ENCODE measurements around the gene EPB41L1.

Gene EPB41L1

DNA sequence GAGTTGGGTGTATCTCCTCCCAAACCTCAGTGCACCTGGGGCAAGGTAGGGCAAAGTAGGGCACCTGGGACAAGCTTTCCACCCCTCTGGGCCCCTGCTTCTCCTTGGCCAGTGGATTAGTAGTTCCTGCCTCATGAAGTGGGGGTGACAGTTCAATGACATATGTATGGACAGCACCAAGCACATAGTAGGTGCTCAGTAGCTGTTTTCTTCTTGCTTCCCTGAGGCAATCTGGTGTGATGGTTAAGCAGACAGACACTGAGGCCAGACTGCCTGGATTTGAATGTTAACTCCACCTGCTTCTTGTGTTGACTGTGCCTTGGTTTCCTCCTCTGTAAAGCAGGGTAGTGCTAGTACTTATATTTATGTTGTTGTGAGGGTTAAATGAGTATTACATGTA, 25.8 kb downstream of the EPB41L1 start:
- no peak for DNase-seq (ENCODE audit: low read depth, low spot score)
- H3K4me3 ChIP-seq (ENCODE audit: low read length): no peak overlapping the region

DNA sequence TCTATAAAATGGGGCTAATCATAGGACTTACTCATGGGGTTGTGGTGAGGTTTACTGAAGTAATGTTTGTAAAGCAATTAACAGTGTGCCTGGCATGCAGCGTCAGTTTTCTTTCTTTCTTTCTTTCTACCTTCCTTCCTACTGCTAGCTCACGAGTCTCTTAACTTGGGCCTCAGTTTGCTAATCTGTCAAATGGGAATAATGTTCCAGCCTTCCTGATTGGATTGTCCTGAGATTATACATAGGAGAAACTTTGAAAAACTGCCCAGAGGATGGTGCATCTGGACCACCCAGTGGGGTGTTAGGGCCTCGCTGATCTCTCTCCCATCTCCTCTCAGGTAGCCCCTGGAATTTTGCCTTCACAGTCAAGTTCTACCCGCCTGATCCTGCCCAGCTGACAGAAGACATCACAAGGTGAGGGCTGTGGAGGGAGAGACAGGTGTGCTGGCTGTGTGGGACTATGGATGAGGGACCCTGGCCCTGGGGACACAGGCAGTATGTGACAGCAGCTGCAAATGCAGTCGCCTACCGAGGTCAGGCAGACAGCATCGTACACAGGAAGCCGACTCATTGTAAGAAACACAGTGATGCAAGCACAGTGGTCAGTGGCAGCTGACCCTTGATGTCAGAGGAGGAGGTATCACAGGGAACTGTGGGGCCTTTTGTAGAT, 27.5 kb downstream of the EPB41L1 start:
- H3K4me3 ChIP-seq (ENCODE audit: low read length): no peak overlapping the region
- no peak for DNase-seq (ENCODE audit: low read depth, low spot score)

DNA sequence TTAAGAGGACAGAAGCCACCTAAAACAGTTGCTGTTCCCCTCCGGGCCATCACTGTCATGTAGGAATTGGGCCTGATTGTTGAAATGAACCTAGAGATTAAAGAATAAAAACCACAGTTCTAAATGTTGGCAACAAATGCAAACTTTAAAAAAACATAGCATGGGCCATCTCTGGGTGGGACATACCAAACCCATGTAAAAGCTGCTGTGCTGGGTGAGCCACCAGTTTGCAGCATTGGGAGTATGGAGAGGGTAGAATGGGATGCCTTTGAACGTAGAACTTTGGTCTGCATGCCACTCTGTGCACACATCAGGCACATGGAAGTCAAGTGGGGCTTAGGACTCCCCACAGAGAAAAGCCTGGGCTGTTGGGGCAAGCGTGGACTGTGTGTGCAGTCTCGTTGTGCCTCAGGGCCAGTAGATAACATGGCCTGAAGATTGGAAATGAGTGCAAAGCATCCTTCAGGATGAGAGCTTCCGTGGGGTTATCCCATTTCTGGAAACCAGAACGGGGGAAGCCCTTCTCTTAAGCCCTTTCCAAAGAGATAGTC, 28.1 kb downstream of the EPB41L1 start:
- no peak overlapping the region for H3K4me3 ChIP-seq (ENCODE audit: low read length)
- no peak for DNase-seq (ENCODE audit: low read depth, low spot score)

DNA sequence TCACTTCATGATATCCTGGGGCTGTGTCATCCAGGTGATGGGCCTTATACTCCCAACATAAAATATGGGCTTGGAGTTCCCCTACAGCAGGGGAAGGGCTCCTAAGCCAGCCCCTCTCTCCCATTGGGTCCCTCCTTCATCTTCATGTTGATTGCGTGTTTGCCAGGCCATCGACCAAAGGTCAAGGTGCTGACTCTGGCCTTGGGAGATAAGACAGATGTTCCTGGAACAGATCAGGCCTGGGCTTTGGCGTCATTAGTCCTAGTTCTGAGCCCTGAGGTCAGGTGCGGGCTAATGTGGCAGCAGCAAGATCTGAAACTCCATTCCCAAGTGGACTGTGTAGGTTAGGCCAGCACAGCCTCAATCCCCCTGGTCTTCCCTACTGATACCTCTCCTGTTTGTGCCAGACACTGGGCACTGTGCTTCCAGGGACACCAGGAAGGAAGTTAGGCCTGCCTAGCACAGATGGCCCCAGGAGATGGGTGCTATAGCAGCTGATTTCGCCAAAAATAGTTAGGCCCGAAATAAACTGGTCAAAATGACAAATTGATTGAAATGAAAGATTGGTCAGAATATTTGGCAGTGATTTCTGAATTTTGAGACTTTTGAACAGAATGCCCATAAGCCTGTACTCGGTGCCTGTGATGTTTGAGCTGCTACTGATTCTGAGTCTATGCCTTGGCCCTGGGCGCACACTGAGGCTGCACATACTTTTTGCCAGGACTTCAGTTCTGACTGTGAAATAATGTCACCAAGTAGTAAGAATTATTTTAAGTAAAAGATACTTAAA, 28.8 kb downstream of the EPB41L1 start:
- no peak for DNase-seq (ENCODE audit: low read depth, low spot score)
- H3K4me3 ChIP-seq (ENCODE audit: low read length): no peak overlapping the region

DNA sequence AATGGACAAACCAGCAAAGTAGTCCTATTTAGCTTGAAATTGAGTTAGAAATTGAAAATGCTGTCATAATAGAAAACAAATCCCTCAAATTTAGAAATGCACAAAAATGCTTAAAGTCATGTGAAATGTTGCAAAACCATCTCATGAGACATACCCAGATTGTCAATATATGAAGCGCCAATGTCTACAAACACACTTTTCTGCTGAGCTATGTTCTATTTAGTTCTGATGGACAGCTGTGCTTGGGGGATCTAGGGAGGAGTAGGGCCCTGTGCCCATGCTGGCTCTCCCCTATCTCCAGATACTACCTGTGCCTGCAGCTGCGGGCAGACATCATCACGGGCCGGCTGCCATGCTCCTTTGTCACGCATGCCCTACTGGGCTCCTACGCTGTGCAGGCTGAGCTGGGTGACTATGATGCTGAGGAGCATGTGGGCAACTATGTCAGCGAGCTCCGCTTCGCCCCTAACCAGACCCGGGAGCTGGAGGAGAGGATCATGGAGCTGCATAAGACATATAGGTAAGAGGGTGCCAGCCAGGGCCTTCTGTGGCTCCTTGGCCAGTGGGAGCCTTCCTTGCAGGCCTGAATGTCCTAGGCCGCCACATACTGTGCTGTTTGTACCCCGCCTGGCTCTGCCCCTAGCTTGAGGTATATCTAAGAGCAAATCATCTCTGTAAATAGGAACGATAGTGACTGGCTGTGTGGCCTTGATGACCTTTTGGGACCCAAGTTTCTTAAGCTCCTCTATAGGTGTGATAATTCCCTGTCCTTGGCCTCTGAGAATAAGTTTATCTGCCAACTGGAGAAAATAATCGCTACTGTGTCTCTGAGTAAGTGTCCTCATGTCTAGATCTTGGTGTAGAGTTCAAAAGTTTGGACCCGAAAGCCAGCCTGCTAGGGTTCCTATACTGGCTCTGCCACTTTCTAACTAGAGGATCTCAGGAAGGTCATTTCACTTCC, 30.6 kb downstream of the EPB41L1 start:
- no peak overlapping the region for H3K4me3 ChIP-seq (ENCODE audit: low read length)
- DNase-seq (ENCODE audit: low read depth, low spot score): no peak

DNA sequence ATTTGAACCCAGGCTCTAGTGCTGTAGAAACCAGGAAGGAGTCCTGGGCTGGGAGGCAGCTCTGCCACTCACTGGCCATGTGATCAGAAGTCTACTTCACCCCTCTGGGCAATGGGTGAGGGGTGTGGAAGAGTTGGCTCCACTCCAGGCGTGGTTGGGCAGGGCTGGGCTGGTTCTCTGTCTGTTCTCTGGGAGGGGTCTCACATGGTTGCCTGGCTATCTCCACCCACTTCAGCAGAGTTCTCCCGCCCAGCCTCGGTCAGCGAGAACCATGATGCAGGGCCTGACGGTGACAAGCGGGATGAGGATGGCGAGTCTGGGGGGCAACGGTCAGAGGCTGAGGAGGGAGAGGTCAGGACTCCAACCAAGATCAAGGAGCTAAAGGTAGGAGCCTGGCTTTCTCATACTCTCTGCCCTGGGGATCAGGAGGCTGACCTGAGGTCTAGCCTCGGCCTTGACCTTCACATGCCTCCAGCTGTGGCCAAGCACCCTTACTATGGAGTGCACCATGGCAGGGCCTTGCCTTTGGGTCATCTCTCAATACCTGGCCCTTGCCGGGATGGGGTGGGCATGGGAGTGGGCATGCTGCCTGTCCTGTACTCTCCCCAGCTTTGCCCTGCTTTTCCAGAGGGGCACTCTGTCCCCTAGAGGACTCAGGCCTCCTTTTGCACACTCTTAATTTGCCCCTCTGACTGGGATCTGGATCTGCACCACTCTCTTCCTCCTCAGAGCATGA, 39.6 kb downstream of the EPB41L1 start:
- DNase-seq (ENCODE audit: low read depth, low spot score): no peak
- no peak overlapping the region for H3K4me3 ChIP-seq (ENCODE audit: low read length)

DNA sequence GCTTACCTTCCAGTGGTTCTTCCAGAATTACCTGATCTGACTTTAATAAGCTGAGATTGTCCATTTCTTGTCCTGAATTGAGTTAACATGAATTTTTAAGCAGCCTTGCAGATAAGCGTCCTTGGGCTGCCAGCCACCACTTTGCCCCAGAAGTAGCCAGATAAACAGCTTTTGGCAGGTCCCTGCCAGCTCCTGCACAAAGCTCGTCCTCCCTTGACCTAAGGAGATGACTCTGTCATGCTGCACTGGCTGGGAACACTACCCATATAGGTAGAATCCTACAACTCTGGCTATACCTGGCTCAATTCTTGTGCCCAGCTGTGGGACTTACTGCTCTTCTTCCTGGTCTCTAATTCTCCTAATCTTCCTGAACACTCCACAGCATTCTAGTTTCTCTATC, 42.1 kb downstream of the EPB41L1 start:
- DNase-seq (ENCODE audit: low read depth, low spot score): no peak
- no peak overlapping the region for H3K4me3 ChIP-seq (ENCODE audit: low read length)

DNA sequence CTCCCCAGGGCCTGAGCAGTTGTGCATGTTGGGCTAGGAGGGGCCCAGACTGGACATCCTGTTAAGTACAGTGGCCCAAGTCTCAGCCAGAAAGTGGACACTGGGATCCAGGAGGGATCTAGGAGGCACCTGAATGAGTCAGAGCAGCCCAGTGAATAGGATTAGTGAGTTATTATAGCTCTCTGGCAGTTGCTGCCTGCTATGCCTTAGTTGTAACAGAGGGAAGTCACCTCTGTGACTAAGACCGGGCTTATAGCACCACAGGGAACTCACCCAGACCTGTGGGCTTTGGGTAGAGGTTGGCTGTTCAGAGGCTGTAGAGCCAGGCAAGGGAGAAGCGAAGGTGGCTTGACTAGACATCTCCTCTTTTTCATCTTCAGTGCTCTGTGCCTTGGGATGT, 42.7 kb downstream of the EPB41L1 start:
- H3K4me3 ChIP-seq (ENCODE audit: low read length): no peak overlapping the region
- no peak for DNase-seq (ENCODE audit: low read depth, low spot score)

DNA sequence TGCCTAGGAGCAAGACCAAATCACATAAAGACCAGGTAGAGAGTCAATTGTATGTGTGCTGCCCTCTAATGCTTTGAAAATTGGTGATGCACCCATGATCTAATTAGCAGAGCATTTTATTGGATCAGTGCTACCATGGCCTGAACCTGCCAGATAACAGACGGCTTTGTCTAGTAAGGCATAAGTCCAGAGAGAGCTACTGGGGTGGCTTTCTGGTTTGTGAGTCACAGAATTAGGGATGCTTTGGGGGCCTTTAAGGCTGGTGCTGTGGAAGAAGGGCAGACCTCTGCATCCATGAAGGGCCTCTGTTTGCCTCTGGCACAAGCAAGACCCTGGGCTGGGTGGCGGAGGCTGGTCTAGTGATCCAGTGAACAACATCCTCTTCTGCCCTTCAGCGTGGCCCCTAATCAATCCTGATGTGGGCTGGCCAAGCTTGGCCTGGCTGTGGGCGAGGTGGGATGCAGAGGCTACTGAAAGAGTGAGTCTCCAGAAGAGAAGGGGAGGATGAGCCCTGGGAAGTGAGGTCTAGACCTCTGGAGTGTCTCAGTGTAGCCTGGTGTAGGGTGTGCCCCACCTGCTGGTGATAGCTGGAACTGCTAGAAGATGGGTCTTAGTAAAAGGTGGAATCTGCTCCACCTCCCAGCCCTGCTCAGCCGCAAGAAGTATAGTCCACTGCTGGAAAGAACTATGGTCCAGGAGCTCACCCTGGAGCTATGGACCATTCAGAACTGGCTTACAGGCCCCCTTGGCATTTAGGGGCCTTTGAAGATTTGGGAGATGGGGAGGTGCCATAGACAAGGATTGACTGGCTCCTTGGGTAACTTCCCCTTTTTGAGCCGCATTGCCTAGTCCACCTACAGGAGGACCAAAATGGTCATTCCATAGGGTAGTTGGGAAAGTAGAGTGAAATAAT, 45.1 kb downstream of the EPB41L1 start:
- no peak overlapping the region for H3K4me3 ChIP-seq (ENCODE audit: low read length)
- DNase-seq (ENCODE audit: low read depth, low spot score): peak; percentile 63

DNA sequence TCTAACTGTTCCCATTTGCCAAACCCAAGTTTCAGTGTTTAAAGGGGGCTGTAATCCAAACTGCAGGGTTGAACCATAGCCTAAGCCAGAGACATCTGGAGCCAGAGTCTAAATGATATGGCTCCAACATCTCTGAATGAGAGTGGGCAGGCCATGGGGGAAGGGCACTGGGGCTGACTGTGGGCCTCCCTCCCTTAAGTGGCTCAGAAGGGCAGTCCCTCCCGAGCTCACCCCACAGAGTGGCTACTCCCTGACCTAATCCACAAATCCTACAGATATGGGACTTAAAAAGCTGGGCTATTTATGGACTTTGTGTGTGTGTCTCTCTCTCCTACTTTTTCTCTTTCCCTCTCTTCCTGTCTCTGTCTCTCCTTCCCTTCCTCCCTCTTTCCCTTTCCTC, 45.9 kb downstream of the EPB41L1 start:
- DNase-seq (ENCODE audit: low read depth, low spot score): no peak
- no peak overlapping the region for H3K4me3 ChIP-seq (ENCODE audit: low read length)

DNA sequence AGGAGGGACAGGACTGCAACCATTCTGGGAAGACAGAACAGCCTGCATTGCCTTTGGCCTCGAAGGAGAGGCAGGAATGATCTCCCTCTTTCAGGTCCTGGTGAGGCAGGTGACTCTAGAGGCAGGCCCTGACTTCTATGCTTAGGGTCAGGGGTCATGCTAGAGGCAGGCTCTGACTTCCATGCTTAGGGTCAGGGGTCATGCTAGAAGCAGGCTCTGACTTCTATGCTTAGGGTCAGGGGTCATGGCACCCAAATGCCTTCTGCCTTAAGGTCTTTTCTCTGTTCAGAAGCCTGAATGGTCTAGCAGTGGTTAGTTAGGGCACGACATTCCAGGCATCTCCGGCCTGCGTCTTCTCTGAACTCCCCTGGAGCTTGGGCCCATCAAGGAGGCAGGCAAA, 46.7 kb downstream of the EPB41L1 start:
- no peak for DNase-seq (ENCODE audit: low read depth, low spot score)
- no peak overlapping the region for H3K4me3 ChIP-seq (ENCODE audit: low read length)

DNA sequence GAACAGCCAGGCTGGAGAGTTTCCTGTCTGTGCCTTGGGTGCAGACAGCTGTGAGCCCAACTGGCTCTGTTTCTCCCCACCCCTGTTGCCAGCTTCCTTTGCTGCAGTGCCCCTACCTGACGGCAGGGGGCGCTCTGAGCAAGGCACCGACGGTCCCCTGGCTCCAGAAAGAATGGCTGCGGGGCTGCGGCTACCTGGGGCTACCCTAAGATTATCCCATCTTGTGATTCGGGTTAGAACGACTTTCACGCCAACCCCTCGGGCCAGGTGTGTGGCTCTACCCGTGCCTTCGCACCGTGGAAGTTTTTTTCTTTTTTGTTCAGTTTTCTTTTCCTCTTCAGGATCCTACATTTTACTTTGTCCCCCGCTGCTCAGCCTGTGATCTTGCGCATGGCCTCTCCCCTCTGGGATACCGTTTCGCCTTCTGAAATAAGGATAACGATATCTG, 48.4 kb downstream of the EPB41L1 start:
- DNase-seq (ENCODE audit: low read depth, low spot score): peak; percentile 44

DNA sequence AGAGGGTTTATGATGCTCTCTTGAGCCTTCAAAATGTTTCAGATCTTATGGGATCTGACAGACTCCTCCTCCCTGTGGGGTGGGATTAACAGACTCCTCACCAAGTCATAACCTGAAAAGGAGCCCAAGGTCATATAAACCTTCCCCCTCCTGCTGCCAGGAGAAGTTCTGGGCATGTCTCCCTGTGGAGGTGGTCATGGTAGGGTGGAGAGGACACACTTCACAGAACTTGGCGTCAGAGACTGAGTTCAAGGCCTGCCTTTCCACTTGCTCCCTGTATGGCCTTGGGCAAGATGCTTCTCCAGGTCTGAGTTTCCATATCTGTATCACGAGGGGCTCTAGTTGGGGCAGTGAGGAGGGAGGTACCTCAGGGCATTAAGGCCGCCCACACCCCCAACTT, 49.3 kb downstream of the EPB41L1 start:
- no peak for DNase-seq (ENCODE audit: low read depth, low spot score)
- no peak overlapping the region for H3K4me3 ChIP-seq (ENCODE audit: low read length)

More for the DNA sequence above, 48.4 kb downstream of the EPB41L1 start:
- peak overlapping the region; percentile 33 for H3K4me3 ChIP-seq (ENCODE audit: low read length)

DNA sequence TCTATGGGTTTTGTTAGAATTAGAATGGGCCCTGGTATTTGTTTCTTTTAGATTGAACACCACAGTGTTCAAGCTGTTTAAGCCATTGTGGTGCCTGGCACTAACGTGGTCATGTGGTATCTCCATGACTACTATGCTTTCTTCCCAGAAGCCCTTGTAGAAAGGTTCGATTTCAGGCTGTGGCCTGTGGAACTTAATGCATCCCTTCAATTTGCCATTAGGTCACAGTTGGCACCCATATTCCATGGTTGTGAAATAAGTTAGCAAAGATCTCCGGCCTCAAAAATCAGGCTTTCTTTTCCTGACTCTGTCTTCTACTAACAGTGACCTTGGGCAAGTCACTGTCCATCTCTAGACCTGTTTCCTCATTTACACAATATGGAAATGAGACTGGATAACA, 50.5 kb downstream of the EPB41L1 start:
- H3K4me3 ChIP-seq (ENCODE audit: low read length): no peak overlapping the region
- no peak for DNase-seq (ENCODE audit: low read depth, low spot score)

DNA sequence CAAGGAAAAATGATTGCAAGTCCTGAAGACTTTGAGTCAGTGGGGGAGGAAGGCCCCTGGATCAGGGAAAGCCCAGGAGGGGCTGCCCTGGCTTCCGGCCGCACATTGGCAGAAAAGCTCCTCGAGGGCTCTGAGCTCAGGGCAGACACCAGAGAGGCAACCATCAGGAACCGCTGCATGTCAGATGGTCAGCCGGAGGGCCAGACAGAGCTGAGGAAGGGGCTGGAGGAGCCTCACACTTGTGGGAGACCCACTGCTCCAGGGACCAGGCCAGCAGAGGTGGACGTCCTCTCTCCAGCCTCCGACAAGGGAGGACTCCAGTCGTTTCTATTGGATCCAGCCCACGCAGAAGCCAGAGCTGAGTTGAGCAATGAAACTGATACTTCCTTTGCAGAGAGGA, 51.5 kb downstream of the EPB41L1 start:
- no peak overlapping the region for H3K4me3 ChIP-seq (ENCODE audit: low read length)
- no peak for DNase-seq (ENCODE audit: low read depth, low spot score)

DNA sequence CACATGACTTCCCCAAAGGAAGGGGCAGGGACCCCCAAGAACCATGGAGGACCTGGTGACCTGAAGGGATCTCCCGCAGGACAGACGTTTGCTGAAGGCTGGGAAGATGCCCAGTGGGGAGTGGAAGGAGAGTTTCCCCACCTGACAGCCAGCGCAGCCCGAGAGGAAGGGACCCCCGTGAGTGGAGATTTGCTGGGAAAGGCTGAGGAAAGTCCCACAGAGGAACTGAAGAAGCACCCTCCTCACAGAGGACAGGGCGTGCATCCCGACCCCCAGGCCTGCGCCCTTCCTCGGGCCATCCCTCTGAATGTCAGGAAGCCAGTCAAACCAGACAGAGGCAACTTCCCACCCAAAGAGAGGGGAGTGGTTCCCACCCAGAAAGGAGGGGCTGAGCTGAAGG, 52.1 kb downstream of the EPB41L1 start:
- no peak for DNase-seq (ENCODE audit: low read depth, low spot score)
- no peak overlapping the region for H3K4me3 ChIP-seq (ENCODE audit: low read length)

DNA sequence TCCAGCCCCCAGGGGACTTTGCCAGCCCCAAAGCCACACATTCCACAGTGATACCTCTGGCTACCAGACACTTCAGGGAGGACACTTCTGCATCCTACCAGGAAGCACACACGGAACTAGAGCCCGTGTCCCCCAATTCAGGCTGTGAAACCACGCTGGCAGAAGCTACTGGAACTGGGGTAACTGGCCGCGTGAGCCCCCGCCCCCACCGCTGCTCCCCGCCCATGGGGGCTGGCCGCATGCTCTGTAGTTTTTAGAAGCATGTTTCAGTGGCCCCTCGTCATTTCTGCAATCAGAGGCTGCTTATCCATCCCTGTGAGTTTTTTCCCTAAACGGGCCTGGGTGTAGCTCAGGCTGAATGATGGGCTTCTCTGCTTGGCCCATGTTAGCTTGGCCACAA, 53.1 kb downstream of the EPB41L1 start:
- no peak for DNase-seq (ENCODE audit: low read depth, low spot score)
- no peak overlapping the region for H3K4me3 ChIP-seq (ENCODE audit: low read length)

DNA sequence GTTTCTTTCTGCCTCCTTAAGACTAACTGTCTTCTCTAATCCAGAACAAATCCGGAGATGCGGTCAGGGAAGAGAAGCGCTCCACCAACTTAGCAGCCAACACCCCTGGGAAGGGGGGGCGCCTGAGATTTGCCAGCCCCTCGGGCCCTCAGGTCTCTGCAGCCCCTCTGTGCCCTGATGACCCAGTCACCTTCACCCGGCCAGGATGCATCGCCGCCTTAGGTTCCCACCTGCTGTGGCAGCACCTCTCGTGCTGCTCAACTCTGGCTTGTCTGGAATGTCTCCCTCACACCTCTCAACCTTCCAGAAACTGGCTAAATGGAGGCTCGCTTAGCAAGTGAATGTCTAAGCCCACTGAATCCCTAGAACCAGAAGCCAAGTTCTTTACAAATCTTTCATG, 53.7 kb downstream of the EPB41L1 start:
- DNase-seq (ENCODE audit: low read depth, low spot score): no peak

More for the DNA sequence above, 53.7 kb downstream of the EPB41L1 start:
- H3K4me3 ChIP-seq (ENCODE audit: low read length): no peak overlapping the region
